Measurements from ENCODE around the gene PLCB1.

GRCh38 chr20:8213831-8214587, 81.9 kb downstream of the PLCB1 start:
- TF ChIP-seq, protein P1, sequence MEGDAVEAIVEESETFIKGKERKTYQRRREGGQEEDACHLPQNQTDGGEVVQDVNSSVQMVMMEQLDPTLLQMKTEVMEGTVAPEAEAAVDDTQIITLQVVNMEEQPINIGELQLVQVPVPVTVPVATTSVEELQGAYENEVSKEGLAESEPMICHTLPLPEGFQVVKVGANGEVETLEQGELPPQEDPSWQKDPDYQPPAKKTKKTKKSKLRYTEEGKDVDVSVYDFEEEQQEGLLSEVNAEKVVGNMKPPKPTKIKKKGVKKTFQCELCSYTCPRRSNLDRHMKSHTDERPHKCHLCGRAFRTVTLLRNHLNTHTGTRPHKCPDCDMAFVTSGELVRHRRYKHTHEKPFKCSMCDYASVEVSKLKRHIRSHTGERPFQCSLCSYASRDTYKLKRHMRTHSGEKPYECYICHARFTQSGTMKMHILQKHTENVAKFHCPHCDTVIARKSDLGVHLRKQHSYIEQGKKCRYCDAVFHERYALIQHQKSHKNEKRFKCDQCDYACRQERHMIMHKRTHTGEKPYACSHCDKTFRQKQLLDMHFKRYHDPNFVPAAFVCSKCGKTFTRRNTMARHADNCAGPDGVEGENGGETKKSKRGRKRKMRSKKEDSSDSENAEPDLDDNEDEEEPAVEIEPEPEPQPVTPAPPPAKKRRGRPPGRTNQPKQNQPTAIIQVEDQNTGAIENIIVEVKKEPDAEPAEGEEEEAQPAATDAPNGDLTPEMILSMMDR (conservative IDR thresholded peaks at IDR 0.05; ENCODE audit: low read depth, low read length): no peak
- no peak for TF ChIP-seq EZH2 (IDR thresholded peaks at IDR 0.05; ENCODE audit: borderline replicate concordance, low read depth, low read length, poor library complexity, severe bottlenecking)
